LHCN-M2 (cell line): ENCODE data around the gene RABAC1. TPM values are rescaled to one million over a fixed set of nuclear protein-coding genes. Genes with fewer than 3 reads are reported as not detected.
"Not testable (repeated sequence)": the region's sequence is repeated elsewhere in the genome, so short reads cannot be mapped to it uniquely, and the experiment has no call there.

Experiments used
- DNase-seq: peaks from one replicate; pipeline ENCODE4 v3.0.0-alpha.2; 2012; ENCODE audit warnings: low read depth
- total RNA-seq: library from RNA; depleted of rRNA; stranded (reverse); fragments of >200 nt; gene quantifications from 2 replicates; pipeline ENCODE4 v1.2.3, GENCODE V29; 2014

Gene RABAC1
- total RNA-seq, 1 experiment from 2014 or later = 174 TPM

DNA sequence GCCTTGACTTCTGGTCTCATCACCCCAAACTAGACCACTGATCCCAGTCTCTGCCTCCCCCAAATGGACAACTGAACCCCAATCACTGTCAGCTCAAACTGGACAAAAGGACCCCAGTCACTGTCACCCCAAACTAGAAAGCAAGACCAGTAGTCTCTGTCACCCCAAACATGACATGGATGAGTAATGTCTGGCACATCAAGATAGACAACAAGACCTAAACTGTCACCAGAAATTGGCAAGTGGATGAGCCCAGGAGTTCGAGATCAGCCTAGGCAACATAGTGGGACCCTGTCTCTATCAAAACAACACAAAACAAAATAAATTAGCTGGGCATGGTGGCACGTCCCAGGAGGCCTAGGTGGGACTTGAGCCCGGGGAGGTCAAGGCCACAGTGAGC lies 12.0 kb downstream of the RABAC1 start:
- DNase-seq = no peak

DNA sequence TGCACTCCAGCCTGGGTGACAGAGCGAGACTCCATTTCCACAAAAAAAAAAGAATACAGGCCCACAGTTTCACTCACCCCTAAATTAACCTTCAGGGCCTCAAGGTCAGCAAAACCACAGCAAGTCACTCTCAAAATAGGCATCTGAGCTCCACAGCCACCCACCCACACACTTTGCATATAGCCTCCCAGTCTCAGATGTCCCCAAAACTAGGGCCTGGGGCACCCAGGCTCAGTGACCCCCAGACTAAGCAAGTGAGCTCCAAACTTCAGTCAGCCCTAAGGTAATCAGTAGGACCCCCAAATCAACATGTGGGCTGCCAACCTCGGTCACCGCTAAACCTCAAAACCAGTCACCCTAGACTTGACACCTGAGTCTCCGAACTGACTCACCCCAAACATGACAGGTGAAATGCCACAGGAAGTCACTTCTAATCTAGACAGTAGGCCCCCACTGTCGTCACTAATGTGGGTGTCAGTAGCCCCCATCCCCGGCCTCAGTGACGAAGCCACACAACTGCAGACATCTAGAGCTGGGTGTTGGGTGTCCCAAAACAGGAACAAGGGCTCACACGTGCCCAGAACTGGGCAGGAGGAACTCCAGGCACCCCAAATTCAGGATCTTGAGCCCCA lies 13.9 kb downstream of the RABAC1 start:
- no peak for DNase-seq

DNA sequence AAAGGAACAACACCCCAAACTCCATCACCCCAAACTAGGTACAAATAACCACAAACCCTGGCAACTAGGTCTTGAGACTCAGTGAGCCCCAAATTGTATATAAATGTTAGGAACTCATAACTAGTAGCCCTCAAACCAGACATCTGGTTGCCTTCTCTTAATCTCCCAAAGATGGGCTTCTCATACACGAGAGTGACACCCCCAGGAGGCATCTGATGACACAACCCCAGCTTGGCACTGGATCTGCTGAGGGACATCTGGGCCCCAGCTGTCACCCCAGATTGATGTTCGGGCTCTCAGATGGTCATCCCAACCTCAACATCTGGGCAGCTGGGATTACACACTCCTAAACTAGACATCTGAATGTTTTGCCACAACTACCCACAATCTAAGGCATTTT lies 14.8 kb downstream of the RABAC1 start:
- no peak for DNase-seq

DNA sequence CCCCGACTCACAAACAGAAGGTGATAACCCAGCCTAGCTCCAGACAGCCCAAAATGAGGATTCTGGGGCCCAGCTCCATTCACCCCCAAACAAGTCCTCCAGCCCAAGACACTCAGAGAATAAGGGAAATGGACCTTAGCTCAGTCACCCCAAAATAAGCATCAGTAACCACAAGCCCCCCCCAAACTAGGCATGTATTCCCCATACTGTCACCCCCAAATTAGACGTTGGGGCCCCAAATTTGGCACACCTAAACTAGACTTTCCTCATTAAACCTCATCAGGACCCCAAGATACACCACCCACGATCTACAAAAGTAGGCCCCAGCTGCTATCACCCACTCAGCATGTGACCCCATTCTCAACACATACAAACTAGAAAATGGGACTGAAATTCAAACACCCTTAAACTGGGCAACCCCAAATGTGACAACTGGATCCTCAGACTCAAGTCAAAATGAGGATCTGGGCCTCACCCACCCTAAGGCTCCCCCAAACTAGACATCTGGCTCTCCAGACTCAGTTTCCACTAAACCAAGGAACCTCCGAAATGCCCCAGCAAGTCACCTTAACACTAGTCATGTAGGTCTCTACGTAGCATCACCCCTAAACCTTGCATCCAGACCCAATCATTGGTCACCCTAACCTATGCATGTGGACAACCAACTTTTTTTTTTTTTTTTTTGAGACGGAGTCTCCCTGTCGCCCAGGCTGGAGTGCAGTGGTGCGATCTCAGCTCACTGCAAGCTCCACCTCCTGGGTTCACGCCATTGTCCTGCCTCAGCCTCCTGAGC lies 17.5 kb downstream of the RABAC1 start:
- DNase-seq = no peak

DNA sequence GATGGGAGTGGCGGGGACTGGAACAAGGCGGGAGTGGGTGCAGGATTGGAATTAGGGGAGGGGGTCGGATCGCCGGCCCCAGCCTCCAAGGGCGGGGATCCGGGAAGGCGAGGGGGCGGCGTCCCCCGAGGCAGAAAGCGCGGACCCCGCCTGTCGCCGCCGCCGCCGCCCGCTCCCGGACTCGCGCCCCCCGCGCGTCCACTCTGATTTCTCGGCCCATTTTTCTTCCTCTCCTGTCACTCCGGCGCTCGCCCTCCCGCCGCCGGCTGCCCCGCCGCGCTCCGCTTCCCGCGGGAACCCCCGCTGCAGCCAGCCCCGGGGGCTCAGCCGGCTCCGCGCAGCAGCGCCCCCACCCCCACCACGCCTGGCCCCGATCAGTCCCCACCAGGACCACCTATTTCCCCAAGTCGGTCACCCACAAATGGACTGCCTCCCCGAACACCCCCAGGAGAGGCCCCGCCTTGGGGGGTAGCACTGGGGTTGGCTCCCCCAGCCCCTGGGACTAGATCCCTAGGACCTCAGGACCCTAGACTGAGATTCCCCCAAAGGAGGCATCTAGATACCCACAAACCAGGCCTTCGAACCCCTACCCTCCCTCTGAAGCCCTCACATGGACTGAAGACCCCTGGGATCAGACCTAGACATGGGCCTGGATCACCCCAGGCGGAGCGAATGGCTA lies 18.3 kb downstream of the RABAC1 start:
- no peak for DNase-seq

DNA sequence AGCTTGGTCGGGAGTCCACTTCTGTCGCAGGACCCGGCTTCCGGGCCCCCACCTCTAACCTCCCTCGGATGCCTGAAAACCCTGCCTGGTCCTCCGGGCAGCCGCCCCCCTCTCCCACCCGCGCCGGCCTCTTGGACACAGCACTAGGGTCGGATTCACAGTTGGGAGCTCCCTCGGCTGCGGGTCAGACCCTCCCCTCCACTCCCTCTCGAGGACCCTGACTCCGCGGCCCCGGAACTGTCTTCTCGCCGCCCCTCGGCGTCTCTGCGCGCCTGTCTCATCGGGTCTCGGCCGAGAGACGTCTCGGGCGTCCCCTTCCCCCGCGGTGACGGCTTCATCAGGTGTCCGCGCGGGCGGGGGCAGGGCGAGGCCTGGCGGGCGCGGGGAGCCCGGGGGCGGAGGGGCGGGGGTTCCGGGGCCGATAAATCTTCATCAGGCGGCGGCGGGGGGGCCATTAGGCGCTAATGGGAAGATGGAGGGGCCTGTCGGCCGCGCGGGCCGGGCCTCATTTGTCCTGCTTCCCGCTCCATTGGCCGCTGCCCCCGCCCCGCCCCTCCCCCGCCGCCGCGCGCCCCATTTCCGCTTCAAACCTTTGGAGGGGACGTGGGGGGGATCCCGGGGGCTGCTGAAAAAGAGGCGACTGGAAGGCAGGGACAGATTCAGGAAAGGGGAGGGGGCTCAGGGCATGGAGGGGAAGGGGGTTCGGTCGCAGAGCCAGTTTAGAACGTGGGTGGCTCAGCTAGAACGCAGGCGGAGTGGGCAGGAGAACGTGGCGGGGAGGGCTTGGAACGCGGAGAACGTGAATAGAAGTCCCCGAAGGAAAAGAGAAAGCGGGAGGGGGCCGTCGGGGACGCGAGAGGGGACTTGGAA lies 19.0 kb downstream of the RABAC1 start:
- no peak for DNase-seq

DNA sequence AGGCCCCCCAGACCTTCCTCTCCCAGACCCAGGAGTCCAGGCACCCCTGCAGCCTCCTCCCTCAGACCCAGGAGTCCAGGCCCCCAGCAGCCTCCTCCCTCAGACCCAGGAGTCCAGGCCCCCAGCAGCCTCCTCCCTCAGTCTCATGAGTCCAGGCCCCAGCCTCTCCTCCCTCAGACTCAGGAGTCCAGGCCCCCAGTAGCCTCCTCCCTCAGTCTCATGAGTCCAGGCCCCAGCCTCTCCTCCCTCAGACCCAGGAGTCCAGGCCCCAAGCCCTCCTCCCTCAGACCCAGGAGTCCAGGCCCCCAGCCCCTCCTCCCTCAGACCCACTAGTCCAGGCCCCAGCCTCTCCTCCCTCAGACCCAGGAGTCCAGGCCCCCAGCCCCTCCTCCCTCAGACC lies 19.9 kb downstream of the RABAC1 start:
- not testable (repeated sequence) for DNase-seq

DNA sequence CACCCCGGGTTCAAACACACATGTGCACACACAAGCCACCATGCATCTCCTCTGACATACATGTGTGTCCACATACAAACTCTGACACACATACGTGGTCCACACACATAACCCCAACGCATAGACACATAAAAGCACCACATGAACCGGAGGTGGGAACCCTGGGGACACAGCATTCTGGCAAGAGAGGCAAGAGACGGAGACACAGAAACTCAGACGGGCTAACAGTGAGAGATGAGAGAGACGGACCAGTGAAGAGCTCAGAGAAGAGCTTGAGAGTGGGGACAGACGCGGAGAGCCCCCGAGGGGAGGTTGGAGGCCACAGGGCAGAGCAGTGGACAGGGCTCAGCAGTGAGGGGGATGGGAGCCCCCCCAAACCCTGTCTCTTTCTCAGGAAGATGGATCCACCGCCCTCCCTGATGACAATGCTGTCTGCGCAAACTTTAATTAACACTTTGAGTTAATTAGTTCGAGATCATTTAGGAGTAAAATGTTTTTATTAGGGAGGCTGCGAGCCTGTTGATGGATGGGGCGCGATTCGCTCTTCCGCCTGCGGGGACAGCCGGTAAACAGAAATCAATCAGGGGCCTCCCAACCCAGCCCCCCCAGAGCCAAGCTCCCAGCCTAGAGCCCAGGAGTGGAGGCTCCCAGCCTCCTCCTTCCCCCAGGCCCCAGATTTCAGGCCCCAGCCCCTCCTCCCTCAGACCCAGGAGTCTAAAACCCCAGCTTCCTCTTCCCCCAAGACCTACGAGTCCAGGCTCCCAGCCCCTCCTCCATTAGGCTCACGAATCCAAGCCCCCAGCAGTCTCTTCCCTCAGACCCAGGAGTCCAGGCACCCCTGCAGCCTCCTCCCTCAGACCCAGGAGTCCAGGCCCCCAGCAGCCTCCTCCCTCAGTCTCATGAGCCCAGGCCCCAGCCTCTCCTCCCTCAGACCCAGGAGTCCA lies 21.3 kb downstream of the RABAC1 start:
- no peak for DNase-seq

DNA sequence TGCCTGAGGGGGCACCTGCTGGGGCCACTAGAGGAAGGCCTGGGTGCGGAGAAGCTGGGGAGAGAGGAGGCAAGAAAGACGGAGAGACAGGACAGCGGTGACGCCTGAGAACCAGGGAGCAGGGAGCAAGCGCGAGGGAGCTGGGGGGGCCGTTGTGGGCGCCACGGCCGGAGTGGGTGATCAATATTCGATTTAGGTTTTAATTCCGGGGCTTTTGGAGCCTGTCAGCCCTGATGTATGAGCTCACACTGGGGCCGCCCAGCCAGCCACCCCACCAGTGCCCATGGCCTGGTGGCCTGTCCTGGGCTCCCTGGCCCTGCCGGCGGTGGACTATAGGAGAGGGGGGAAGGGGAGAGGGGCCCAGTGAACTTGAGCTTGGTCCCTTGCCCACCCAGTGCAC lies 22.2 kb downstream of the RABAC1 start:
- no peak for DNase-seq

DNA sequence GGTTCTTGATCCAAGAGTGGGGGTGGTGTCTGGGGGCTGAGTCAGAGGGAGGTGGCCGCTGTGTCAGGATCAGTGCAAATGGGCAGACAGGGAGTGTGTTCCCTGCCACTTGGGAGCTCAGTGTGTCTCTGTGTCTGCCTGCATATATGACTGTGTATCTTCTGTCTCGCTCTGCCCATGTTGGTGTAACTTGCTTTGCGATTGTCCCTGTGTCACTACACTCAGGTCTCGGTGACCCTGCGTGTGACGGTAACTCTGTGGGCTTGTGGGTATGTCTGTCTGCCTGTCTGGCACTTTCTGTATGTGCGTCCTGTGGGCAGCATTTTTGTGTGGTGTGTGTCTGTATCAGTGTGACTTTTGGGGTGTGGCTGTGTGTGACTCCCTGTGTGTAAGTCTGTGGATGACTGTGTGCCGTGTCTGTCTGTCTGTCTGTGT lies 22.7 kb downstream of the RABAC1 start:
- DNase-seq = no peak

DNA sequence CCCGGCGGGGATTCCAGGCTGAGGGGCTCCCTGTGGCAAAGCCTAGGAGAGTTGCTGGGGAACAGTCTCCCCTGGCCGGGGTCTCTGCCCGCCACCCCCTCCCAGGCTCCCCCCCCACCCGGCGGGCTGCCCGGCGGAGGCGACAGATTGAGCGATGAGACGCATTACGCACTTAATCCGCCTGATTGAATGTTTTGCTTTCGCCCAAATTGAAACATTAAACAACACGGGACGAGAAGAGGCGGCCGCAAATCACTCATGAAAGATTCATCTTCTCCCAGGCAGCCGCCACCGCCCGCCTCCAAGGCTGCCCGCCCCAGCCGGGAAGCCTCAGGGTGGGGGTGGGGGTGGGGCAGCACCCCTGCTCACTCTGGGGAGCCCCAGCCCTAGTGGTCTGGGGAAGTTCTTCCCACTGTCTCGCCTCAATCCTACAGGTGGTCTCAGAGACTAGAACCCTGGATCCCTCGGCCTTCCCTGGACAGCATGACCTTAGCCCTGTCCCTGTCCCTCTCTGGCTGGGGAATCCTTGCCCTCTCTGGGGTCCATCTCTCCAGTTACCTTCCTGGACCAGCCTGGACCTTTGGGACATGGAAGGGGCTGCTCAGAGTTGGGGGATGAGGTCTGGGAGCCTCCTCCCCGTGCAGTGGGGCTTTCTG lies 23.2 kb downstream of the RABAC1 start:
- no peak for DNase-seq

DNA sequence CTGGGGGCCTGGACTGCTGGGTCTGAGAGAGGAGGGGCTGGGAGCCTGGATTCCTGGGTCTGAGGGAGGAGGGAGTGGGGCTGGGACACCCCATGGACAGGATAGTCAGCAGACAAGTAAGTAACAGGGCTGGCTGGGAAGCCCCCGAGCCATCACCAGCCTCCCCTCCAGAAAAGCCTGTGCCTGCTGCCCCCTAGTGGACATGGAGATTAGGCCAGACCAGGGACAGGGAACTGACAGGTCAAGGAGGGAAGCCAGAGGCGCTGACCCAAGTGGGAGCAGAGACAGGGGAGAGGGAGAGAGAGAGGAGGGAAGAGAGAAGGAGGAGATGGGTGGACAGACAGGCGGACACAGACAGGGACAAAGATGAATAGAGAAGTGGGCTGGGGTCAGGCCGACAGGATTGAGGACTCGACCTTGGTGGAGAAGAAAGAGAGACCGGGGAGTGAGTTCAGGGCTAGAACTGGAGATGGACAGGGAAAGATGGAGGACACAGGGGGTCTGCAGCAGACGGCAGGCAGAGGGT lies 24.2 kb downstream of the RABAC1 start:
- DNase-seq = peak; percentile 59

DNA sequence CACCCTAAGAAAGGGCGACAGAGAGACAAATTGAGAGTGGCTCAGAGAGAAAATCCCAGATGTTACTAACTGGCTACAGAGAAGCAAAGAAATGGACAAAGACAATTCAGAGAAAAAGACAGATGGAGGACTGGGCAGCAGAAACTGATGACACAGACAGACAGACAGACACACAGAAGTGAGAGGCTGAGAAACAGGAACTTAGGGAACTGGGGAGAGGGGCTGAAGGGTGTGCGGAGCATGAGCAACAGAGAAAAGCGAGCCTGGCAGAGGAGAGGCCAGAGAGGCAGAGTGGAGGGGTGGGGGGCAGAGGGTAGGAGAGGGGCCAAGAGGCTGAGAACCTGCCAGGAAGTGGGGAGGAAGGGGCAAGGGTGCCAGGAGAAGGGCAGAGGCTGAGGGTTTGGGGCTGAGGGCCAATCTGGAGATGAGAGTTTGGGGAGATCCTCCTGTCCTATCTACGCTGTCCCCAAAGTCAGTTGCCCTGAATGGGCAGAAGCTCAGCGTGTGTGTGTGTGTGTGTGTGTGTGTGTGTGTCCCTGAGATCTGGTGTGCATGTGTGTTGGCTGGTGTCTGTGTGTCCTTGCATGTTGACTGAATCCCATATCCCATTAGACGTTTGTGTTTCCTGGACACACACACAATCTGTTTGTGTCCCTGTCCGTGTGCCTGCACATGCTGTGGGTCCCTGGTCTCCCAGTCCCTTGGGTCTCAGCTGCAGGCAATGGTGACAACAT lies 25.3 kb downstream of the RABAC1 start:
- DNase-seq = no peak

DNA sequence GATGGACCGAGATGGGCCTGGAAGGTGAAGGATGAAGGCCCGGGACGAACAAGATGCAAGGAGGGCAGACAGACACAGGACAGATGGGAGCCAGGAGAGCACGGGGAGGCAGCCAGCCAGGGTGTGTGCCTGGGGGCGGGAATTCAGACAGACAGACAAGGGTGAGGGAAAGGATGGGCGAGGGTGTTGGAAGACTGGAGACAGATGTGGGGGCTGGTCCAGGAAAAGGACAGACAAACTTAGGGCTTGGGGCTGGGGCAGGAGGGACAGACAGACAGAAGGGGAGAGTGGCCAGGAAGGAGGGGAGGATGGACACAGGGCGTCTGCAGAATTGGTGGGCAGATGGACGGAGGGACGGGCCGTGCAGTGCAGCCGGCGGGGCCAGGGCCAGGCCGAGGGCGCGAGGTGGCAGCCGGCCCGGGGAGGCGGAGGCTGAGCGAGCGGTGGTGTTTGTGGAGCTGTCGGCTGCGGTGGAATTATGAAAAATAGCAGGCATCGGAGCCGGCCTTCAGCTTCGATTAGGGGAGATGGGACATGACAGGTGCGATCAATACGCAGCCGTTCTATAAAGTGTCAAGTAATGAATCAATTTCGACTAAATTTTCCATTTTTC lies 26.3 kb downstream of the RABAC1 start:
- DNase-seq = no peak

DNA sequence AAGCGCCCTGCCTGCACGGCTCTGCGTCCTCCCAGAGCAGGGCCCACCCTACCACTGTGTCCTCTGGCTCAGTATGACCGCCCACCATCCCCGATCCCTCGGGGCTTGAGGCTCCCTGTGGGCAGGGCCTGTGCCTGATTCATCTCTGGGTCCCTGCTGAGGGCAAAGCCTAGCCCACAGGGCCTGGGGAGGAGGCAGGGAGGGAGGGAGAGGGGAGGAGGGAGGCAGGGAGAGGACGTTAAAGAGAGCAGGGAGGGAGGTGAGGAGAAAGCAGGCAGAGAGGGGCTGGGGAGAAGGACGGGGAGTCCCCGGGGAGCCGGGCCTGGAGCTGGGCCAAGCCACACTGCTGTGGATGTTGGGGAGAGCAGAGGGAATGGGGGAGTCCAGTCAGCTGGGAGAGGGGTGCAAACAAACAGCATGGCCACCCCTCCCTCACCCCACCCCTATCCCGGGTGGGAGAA lies 26.8 kb downstream of the RABAC1 start:
- DNase-seq = no peak

DNA sequence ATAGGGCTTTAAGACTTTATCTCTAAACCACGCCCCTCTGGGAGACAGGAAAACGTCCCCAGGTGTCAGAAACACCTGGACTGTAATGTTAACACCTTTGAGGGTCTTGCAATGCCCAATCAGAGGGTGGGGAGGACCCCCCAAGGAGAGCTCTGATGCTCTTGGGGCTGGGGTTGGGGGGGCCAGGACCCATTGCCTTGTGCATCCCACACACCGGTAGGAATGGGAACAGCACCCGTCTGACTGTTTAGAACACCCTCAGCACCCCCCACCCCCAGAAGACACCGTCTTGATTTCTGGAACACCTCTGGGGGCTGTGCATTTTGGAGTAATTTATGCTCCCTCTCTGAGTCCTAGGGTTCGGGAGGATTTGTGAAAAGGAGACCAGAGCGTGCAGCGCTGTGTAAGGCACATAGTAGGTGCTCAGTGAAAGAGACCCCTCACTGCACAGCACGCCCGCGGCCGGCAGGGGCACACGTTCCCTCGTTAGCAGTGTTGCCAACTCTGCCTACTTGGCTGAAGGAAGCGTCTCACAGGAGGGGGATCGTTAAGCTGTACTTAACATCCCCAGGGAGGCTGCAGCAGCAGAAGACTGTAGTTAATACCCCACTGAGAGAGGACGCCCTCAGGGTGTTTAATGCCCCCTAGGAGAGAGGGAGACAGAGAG lies 28.1 kb downstream of the RABAC1 start:
- no peak for DNase-seq

DNA sequence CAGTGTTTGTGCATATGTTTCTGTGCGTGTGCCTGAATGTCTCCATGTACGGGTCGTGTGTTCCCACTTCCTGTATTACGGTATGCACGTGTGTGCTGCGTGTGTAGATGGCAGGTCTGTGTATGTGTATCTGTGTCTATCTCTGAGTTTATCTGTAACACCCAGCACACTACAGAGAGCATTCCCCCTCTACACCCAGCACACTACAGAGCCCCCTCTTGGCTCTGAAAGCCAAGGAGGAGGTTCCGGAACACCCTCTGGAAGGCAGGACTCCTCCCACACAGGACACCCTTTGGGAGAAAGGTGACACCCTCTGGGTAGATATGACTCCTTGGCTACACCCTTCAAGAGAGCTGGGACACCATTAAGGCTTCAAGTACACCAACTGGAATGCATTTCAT lies 28.8 kb downstream of the RABAC1 start:
- no peak for DNase-seq

DNA sequence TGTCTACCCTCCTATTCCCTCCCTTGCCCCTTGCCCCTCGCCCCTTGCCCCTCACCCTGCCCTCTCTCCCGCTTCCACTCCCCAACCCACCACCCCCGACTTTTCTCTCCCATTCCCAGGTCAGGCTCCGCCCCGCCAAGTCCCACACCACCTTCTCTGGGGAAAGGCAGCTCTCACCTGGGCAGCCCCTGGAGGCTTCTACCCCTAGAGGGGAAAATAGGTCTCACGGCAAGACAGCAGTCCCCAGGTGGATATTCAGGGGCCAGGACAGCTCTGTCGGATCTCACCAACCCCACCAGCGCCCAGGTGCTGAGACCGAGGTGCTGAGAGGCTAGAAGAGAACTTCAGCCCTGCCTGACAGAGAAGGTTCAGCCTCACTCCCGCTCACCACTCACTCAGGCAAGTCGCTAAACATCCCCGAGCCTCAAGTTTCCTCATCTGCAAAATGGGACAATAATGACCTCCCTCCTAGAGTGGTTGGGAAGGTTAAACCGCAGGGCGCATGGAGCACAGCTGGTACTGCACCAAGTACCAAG lies 29.5 kb downstream of the RABAC1 start:
- DNase-seq = no peak
